ENCODE data around the gene TBX19. TPM values are rescaled to one million over a fixed set of nuclear protein-coding genes. Genes with fewer than 3 reads are reported as not detected.

Gene TBX19
- total RNA-seq, 2 experiments from 2014 or later: 0.22 to 0.74 TPM

GRCh38 chr1:168295411-168296114 is 14.9 kb downstream of the TBX19 start:
- Histone ChIP-seq H3K36me3 (ENCODE audit: insufficient read depth, low read length) (no peaks in the 10 kb centered on the region), H3K4me3 (ENCODE audit: low read depth, low read length, poor library complexity, severe bottlenecking) (no peak overlapping the region), H3K79me2 (ENCODE audit: insufficient read depth, low read depth, low read length) (no peaks in the 10 kb centered on the region), H3K9me3 (ENCODE audit: low read length) (no peaks in the 10 kb centered on the region), H3K9me2 (ENCODE audit: insufficient read depth, low read length) (no peaks in the 10 kb centered on the region), H4K20me1 (ENCODE audit: insufficient read depth, low read length) (no peaks in the 10 kb centered on the region), H3K27ac (ENCODE audit: low read depth, low read length, poor library complexity, severe bottlenecking) (no peak overlapping the region), H3K4me2 (ENCODE audit: low read length) (no peak overlapping the region), H2AFZ (ENCODE audit: low read length) (no peak overlapping the region), H3K4me1 (ENCODE audit: insufficient read depth, low read length, poor library complexity, severe bottlenecking) (no peaks in the 10 kb centered on the region)
- no peak for TF ChIP-seq EZH2phosphoT487 (IDR thresholded peaks at IDR 0.05; ENCODE audit: borderline replicate concordance, low read depth, low read length)
- no peak for TF ChIP-seq CTCF (conservative IDR thresholded peaks at IDR 0.05; ENCODE audit: low read length)
- no peak for DNase-seq (ENCODE audit: low spot score)
- ChIA-PET POLR2A (interaction anchor here (0.6 kb wide), 1 partner anchor 1384 kb away, joined by 3 read pairs; no protein-coding TSS in a partner anchor), CTCF (ENCODE audit: unreplicated experiment) (no interaction called here)
- intact Hi-C loops (cut with micrococcal nuclease; ENCODE audit: unreplicated experiment): no loop called here
- no TSS peak for BruUV-seq (replicated peaks)

GRCh38 chr1:168297019-168297730 is 16.5 kb downstream of the TBX19 start:
- ChIA-PET CTCF (ENCODE audit: unreplicated experiment) (no interaction called here), POLR2A (interaction anchor here (0.6 kb wide), 2 partner anchors 33 to 129 kb away, joined by 3 to 5 read pairs; no protein-coding TSS in a partner anchor)
- no TSS peak for BruUV-seq (replicated peaks)
- Histone ChIP-seq H3K4me1 (ENCODE audit: insufficient read depth, low read length, poor library complexity, severe bottlenecking) (no peaks in the 10 kb centered on the region), H3K36me3 (ENCODE audit: insufficient read depth, low read length) (no peaks in the 10 kb centered on the region), H3K9me2 (ENCODE audit: insufficient read depth, low read length) (no peaks in the 10 kb centered on the region), H2AFZ (ENCODE audit: low read length) (no peak overlapping the region), H3K79me2 (ENCODE audit: insufficient read depth, low read depth, low read length) (no peaks in the 10 kb centered on the region), H4K20me1 (ENCODE audit: insufficient read depth, low read length) (no peaks in the 10 kb centered on the region), H3K4me2 (ENCODE audit: low read length) (no peak overlapping the region), H3K27ac (ENCODE audit: low read depth, low read length, poor library complexity, severe bottlenecking) (no peak overlapping the region), H3K4me3 (ENCODE audit: low read depth, low read length, poor library complexity, severe bottlenecking) (no peak overlapping the region), H3K9me3 (ENCODE audit: low read length) (no peaks in the 10 kb centered on the region)
- intact Hi-C loops (cut with micrococcal nuclease; ENCODE audit: unreplicated experiment): no loop called here
- TF ChIP-seq CTCF (conservative IDR thresholded peaks at IDR 0.05; ENCODE audit: low read length) (no peak), EZH2phosphoT487 (IDR thresholded peaks at IDR 0.05; ENCODE audit: borderline replicate concordance, low read depth, low read length) (no peak)
- DNase-seq (ENCODE audit: low spot score): no peak

GRCh38 chr1:168298446-168298845 is 17.8 kb downstream of the TBX19 start:
- ChIA-PET POLR2A (no interaction called here), CTCF (ENCODE audit: unreplicated experiment) (no interaction called here)
- H3K4me3 ChIP-seq (ENCODE audit: low read depth, low read length, poor library complexity, severe bottlenecking): no peak overlapping the region

More at GRCh38 chr1:168298446-168298845, 17.8 kb downstream of the TBX19 start:
- no peaks in the 10 kb centered on the region for H3K9me3 ChIP-seq (ENCODE audit: low read length)
- BruUV-seq (replicated peaks): no TSS peak
- no peak for DNase-seq (ENCODE audit: low spot score)
- no peaks in the 10 kb centered on the region for H4K20me1 ChIP-seq (ENCODE audit: insufficient read depth, low read length)
- TF ChIP-seq CTCF (conservative IDR thresholded peaks at IDR 0.05; ENCODE audit: low read length): no peak
- TF ChIP-seq EZH2phosphoT487 (IDR thresholded peaks at IDR 0.05; ENCODE audit: borderline replicate concordance, low read depth, low read length): no peak
- H3K36me3 ChIP-seq (ENCODE audit: insufficient read depth, low read length): no peaks in the 10 kb centered on the region
- no peak overlapping the region for H3K27ac ChIP-seq (ENCODE audit: low read depth, low read length, poor library complexity, severe bottlenecking)
- H3K4me1 ChIP-seq (ENCODE audit: insufficient read depth, low read length, poor library complexity, severe bottlenecking): no peaks in the 10 kb centered on the region
- H3K9me2 ChIP-seq (ENCODE audit: insufficient read depth, low read length): no peaks in the 10 kb centered on the region
- H3K79me2 ChIP-seq (ENCODE audit: insufficient read depth, low read depth, low read length): no peaks in the 10 kb centered on the region
- no peak overlapping the region for H3K4me2 ChIP-seq (ENCODE audit: low read length)
- intact Hi-C loops (cut with micrococcal nuclease; ENCODE audit: unreplicated experiment): no loop called here
- H2AFZ ChIP-seq (ENCODE audit: low read length): no peak overlapping the region
